ENCODE data around the gene C6orf62. TPM values are rescaled to one million over a fixed set of nuclear protein-coding genes. Genes with fewer than 3 reads are reported as not detected.
"Not testable (repeated sequence)": the region's sequence is repeated elsewhere in the genome, so short reads cannot be mapped to it uniquely, and the experiment has no call there.

C6orf62 gene
- total RNA-seq, 1 donor = 168 TPM

GRCh38 chr6:24753545-24753944 is 34.6 kb upstream of the C6orf62 start:
- H3K27ac ChIP-seq (ENCODE audit: low read depth, low read length) = no peak overlapping the region
- no peak for DNase-seq (ENCODE audit: insufficient read length, low spot score, missing footprints)

GRCh38 chr6:24752917-24753492 is 34.1 kb upstream of the C6orf62 start:
- Histone ChIP-seq H3K27ac (ENCODE audit: low read depth, low read length) (no peak overlapping the region), H3K36me3 (ENCODE audit: insufficient read depth, low read length) (no peaks in the 10 kb centered on the region), H4K20me1 (ENCODE audit: insufficient read depth, low read length) (no peaks in the 10 kb centered on the region), H3K4me1 (ENCODE audit: insufficient read depth, low read length) (no peaks in the 10 kb centered on the region), H3K9me3 (ENCODE audit: low read depth, low read length) (no peaks in the 10 kb centered on the region), H2AFZ (ENCODE audit: low read length) (peak overlapping the region; percentile 32), H3K27me3 (ENCODE audit: insufficient read depth, low read length) (no peaks in the 10 kb centered on the region), H3K79me2 (ENCODE audit: insufficient read depth, low read length) (no peaks in the 10 kb centered on the region), H3K4me3 (ENCODE audit: insufficient read depth, low read length) (no peak overlapping the region), H3K4me2 (ENCODE audit: insufficient read depth, low read length) (no peak overlapping the region)
- DNase-seq (ENCODE audit: insufficient read length, low spot score, missing footprints) = no peak
- TF ChIP-seq CTCF (IDR thresholded peaks at IDR 0.05; ENCODE audit: extremely low read depth, low read depth, low read length) = no peak

More at GRCh38 chr6:24753545-24753944, 34.6 kb upstream of the C6orf62 start:
- no peaks in the 10 kb centered on the region for H3K27me3 ChIP-seq (ENCODE audit: insufficient read depth, low read length)
- no peak overlapping the region for H2AFZ ChIP-seq (ENCODE audit: low read length)
- no peaks in the 10 kb centered on the region for H3K4me1 ChIP-seq (ENCODE audit: insufficient read depth, low read length)
- no peak overlapping the region for H3K4me2 ChIP-seq (ENCODE audit: insufficient read depth, low read length)
- H4K20me1 ChIP-seq (ENCODE audit: insufficient read depth, low read length) = no peaks in the 10 kb centered on the region
- no peaks in the 10 kb centered on the region for H3K79me2 ChIP-seq (ENCODE audit: insufficient read depth, low read length)
- H3K4me3 ChIP-seq (ENCODE audit: insufficient read depth, low read length) = no peak overlapping the region
- no peaks in the 10 kb centered on the region for H3K9me3 ChIP-seq (ENCODE audit: low read depth, low read length)
- no peak for TF ChIP-seq CTCF (IDR thresholded peaks at IDR 0.05; ENCODE audit: extremely low read depth, low read depth, low read length)
- no peaks in the 10 kb centered on the region for H3K36me3 ChIP-seq (ENCODE audit: insufficient read depth, low read length)

- Histone ChIP-seq H3K79me2 (ENCODE audit: insufficient read depth, low read length) (no peaks in the 10 kb centered on the region), H3K4me2 (ENCODE audit: insufficient read depth, low read length) (no peak overlapping the region), H3K4me3 (ENCODE audit: insufficient read depth, low read length) (no peak overlapping the region), H2AFZ (ENCODE audit: low read length) (peak overlapping the region; percentile 32), H3K27me3 (ENCODE audit: insufficient read depth, low read length) (no peaks in the 10 kb centered on the region), H3K9me3 (ENCODE audit: low read depth, low read length) (no peaks in the 10 kb centered on the region), H3K27ac (ENCODE audit: low read depth, low read length) (no peak overlapping the region), H3K4me1 (ENCODE audit: insufficient read depth, low read length) (no peaks in the 10 kb centered on the region), H4K20me1 (ENCODE audit: insufficient read depth, low read length) (no peaks in the 10 kb centered on the region), H3K36me3 (ENCODE audit: insufficient read depth, low read length) (no peaks in the 10 kb centered on the region)
- TF ChIP-seq CTCF (IDR thresholded peaks at IDR 0.05; ENCODE audit: extremely low read depth, low read depth, low read length) = no peak
- no peak for DNase-seq (ENCODE audit: insufficient read length, low spot score, missing footprints)
Measured at GRCh38 chr6:24752503-24752902, 33.5 kb upstream of the C6orf62 start.

GRCh38 chr6:24750878-24751277 is 31.9 kb upstream of the C6orf62 start:
- DNase-seq (ENCODE audit: insufficient read length, low spot score, missing footprints); H3K4me1 ChIP-seq (ENCODE audit: insufficient read depth, low read length); H3K27ac ChIP-seq (ENCODE audit: low read depth, low read length); H3K4me2 ChIP-seq (ENCODE audit: insufficient read depth, low read length); H2AFZ ChIP-seq (ENCODE audit: low read length); H3K79me2 ChIP-seq (ENCODE audit: insufficient read depth, low read length); H3K9me3 ChIP-seq (ENCODE audit: low read depth, low read length); H3K27me3 ChIP-seq (ENCODE audit: insufficient read depth, low read length); H3K4me3 ChIP-seq (ENCODE audit: insufficient read depth, low read length); H3K36me3 ChIP-seq (ENCODE audit: insufficient read depth, low read length); H4K20me1 ChIP-seq (ENCODE audit: insufficient read depth, low read length): not testable (repeated sequence)
